Measurements from ENCODE around the gene TTC33.
"Not testable (repeated sequence)": the region's sequence is repeated elsewhere in the genome, so short reads cannot be mapped to it uniquely, and the experiment has no call there.

The TTC33 gene

DNA sequence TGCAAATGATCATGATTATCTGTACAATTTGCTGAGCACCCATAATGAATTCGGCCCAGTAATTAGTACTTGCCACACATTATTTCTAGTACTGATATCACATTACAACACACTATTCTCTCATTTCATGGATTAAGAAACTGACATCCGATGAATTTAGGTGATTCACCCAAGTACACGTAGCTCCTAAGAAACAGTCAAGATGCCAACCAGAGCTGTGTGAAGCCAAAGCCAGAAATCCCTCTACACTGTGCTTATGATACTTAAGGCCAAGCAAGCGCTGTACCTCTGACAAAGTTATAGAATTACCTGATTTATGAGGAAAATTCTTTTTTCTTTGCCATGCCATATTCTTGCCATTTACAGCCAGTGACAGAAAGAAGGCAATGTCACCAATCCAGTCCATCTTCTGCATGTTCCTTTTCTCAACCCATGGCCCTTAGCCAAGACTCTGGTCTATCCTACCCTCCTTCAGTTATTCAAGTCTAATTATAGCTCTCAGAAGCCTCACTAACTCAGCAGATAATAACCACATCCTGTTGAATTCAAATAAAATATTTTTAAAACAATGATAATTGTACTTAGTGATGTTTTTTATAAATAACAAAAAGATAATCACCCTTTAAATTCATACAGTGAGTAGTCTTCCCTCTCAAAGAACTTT is 150.3 kb downstream of the TTC33 start:
- DNase-seq: peak in 1 of 2 donors; percentile 57

DNA sequence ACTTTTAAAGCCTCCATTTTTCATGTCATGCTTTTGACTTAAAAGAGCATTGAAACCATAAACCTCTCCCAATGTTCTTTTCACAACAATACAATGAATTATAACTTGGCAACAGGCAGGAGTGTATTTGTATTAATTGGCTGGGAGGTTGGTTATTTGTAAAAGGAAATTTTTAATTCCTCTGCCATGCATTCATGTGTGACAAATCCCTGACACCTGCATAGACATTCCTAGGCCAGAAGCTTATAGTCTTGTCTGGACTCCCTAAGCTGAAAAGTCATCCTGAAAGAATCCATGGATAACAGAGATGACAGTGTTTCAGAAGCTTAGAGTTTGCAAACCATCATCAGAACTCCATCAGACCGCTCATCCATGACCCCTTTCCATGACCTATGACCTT is 152.4 kb downstream of the TTC33 start:
- DNase-seq: no peak

- no peak for DNase-seq
Measured at GRCh38 chr5:40601198-40601868, 154.4 kb downstream of the TTC33 start.

DNA sequence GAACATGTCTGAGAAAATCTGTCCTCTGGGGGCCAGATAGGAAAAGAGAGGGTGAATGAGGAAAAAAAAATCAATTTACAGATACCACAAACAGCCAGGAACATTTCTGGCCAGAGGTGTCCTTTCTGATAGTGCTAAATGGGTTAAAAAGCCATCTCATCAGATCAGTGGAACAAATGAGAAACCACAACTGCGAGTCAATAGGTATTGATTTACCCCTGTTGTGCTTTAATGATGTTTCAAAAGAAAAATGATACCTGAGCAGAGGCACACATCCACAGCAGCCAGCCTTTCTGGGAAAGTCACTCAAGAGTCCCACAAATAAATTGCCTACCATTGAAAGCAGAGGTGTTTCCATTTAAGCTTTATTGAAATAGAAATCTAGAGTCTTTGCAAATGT is 155.4 kb downstream of the TTC33 start:
- DNase-seq: no peak

GRCh38 chr5:40599676-40600075 is 156.1 kb downstream of the TTC33 start:
- no peak for DNase-seq

DNA sequence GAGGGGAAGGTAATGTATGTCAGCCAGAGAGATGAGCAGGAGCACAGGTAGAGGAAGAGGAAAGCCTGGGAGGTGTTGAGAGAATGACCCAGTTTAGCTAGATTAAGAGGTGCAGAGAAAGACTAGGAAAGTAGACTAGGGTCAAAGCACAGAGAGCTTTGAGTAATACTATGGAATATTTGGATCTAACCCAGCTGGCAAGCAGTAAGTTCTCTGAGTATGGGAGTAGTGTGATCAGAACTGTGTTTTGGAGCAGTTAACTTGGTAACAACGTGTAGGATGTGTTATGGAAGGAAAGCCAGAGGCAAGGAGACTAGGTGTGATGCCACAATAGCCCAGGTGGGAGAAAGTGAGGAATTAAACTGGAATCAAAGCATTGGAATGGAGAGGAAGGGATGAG is 160.9 kb downstream of the TTC33 start:
- DNase-seq: no peak

GRCh38 chr5:40591727-40592396 is 163.9 kb downstream of the TTC33 start:
- peak in 1 of 2 donors; percentile 22 for DNase-seq

DNA sequence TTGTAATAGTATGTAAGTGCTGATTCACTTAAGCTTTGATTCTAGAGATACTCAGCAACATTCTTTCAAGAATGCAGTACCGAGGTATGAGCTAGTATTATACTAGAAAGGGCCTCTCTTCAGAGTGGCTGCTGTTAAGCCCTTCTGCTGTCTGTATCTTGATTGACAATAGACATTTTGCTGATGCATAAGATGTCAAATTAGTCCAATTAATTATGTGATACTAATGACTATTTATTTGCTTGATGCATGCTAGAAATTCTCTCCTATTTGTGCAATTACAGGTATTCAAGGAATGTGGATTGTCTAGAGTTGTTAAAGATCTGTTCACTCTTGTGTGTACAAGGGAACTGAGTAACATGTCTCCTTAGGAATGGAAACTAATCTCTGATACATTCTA is 168.4 kb downstream of the TTC33 start:
- DNase-seq: no peak

- peak in 1 of 2 donors; percentile 12 for DNase-seq
Measured at GRCh38 chr5:40585537-40586267, 170.1 kb downstream of the TTC33 start.

DNA sequence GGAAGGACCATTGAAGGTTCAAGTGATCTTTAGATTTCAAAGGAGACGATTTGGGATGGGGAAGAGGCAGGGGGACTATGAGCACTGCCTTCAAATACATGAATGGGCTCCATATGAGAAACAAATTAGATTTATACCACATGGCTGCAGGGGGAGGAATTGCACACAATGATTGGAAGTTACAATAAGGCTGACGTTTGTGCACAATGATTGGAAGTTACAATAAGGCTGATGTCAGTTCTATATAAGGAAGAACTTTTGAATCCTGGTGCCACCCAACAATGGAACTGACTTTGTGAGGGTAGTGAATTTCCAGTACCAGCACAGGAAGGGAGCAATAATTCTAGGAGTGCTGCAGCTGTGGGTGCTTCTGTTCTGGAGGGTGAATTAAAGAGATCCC is 171.7 kb downstream of the TTC33 start:
- DNase-seq: no peak

GRCh38 chr5:40578501-40579451 is 177.0 kb downstream of the TTC33 start:
- peak in 1 of 2 donors; percentile 14 for DNase-seq

GRCh38 chr5:40577718-40578117 is 178.0 kb downstream of the TTC33 start:
- DNase-seq: no peak

- no peak for DNase-seq
Measured at GRCh38 chr5:40575921-40576320, 179.8 kb downstream of the TTC33 start.

DNA sequence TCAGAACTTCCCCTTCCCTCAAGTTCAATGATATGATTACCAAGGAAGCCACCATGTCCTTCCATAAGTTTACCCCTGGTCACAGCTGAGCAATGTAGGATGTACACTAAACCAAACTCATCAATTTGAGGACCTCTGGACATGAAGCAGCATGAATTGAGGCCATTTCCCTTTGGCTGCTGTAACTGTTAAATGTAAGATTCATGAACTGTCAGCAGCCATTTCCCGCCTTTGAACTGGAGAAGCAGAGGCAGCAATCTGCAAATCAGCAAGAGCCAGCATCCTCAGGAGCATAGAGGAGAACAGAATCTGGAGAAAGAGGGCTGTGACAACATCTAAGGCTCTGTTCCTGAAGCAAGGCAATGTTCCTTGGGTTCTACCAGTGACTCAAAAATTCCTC is 180.3 kb downstream of the TTC33 start:
- no peak for DNase-seq

DNA sequence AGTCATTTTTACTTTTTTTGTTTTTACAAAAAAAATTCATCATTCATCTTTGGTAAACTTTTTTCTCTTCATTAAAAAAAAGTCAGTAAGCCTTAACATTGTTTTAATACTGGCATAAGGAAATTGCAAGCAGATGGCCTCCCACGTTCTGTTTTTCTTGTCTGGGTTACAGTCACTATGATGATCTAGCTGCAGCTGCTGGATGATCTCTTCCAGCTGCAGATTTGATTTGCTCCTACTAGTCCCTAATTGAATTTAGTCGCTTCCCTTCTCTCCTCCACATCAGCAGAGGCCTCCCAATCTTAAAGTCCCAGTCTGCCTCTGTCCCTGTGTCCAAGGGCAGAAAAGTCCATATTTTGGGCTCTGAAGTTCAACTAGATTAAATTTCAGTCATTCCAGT is 182.8 kb downstream of the TTC33 start:
- DNase-seq: no peak

GRCh38 chr5:40572391-40572790 is 183.4 kb downstream of the TTC33 start:
- no peak for DNase-seq

GRCh38 chr5:40571729-40572128 is 184.0 kb downstream of the TTC33 start:
- DNase-seq: no peak

GRCh38 chr5:40570408-40571129 is 185.2 kb downstream of the TTC33 start:
- no peak for DNase-seq

- no peak for DNase-seq
Measured at GRCh38 chr5:40569546-40570270, 186.1 kb downstream of the TTC33 start.

GRCh38 chr5:40568548-40568947 is 187.2 kb downstream of the TTC33 start:
- DNase-seq: no peak

DNA sequence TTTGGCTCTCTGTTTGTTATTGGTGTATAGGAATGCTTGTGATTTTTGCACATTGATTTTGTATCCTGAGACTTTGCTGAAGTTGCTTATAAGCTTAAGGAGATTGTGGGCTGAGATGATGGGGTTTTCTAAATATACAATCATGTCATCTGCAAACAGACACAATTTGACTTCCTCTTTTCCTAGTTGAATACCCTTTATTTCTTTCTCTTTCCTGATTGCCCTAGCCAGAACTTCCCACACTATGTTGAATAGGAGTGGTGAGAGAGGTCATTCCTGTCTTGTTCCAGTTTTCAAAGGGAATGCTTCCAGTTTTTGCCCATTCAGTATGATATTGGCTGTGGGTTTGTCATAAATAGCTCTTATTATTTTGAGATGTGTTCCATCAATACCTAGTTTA is 192.6 kb downstream of the TTC33 start:
- DNase-seq: not testable (repeated sequence)
